Stimulated activated CD4-positive, alpha-beta T cell treated with anti-CD3 and anti-CD28 coated beads, Interleukin-4, amount 100 ng/mL, for 48 hours (primary cell): ENCODE measurements around the gene BBS5.
"Not testable (repeated sequence)": the region's sequence is repeated elsewhere in the genome, so short reads cannot be mapped to it uniquely, and the experiment has no call there.

ENCODE experiments used
- DNase-seq, 2 donors: peaks; one replicate each; pipeline ENCODE4 v3.0.0-alpha.2; 2020; ENCODE audit warnings: low read depth in 2 of 2

BBS5 gene

DNA sequence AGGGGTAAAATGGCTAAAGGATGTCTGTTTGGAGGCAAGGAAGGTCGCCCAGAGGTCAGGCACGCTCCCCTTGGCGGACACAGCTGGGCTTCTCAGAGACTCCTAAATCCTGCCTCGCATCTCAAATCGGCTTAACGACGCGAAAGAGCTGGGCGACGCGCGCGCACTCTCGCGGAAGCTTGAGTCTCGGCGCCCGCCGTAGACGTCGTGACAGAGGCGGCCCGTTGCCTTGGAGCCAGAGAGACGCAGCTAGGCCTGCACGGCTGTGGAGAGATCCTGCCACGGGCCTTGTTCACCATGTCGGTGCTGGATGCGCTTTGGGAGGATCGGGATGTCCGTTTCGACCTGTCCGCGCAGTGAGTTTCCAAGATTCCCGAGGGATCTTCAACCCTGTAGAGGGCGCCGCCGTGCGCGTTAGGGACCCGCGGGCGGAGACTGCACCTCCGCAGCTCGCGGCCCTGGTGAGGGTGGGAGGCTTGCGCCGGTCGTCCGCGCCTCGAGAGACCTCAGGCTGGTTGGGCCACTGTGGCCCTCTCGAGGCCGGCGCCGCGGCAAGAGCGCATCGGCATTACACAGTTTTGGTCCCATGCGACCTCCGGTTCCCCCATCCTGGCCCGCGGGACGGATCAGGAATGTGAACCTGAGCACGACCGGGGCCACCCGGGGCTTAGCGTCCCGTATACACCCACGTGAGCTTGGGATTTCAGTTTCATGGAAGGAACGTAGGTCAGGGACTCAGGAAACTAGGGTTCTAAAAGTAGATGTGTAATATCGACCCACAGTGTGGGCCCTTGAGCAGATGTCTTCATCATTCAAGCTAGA, at the start of gene BBS5:
Gene BBS5 (plus strand): TSS at position 238 of the 822 bp plus-strand sequence. CDS start 60 bp downstream, at position 298.
- peak; percentile 70 to 76 for DNase-seq

DNA sequence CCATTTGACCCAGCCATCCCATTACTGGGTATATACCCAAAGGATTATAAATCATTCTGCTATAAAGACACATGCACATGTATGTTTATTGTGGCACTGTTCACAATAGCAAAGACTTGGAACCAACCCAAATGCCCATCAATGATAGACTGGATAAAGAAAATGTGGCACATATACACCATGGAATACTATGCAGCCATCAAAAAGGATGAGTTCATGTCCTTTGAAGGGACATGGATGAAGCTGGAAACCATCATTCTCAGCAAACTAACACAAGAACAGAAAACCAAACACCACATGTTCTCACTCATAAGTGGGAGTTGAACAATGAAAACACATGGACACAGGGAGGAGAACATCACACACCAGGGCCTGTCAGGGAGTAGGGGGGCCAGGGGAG, 47.5 kb upstream of the BBS5 start:
- DNase-seq, result not testable (repeated sequence)

DNA sequence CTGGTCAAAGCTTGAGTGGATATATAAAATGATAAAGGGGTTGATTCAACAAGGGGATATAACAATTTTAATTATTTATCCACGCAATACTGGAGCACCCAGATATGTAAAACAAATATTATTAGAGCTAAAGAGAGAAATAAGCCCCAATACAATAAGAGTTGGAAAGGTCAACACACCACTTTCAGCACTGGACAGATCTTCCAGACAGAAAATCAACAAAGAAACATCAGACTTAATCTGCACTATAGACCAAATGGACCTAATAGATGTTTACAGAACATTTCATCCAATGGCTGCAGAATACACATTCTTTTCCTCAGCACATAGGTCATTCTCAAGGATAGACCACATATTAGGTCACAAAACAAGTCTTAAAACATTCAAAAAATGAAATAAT, 45.1 kb upstream of the BBS5 start:
- DNase-seq, result not testable (repeated sequence)

DNA sequence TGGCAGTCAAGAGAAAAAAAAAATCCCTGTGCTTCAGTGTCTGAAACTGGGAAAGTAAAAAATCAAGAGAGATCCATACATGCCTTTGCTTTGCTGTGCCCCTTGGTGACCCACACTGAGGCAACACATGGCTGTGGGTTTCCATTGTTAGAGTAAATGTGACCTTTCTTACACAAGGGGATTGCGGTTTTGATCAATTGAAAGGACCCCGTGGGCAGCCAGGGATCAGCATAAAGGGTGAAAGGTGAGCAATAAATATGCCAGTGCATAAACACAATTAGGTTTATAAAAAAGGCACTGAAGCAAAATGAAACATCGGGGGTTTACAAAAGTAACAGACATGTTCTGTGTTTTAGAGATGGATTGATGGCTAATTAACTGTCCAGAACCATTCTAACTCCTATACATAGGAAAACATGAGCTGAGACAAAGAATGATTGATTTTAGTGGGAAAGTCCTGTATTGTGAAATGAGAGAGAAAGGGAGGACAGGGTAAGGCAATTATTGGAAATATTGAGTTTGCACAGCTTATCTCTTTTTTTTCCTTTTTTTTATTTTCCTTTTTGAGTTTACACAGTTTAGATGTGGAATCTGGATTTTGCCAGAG, 40.7 kb upstream of the BBS5 start:
- no peak for DNase-seq

DNA sequence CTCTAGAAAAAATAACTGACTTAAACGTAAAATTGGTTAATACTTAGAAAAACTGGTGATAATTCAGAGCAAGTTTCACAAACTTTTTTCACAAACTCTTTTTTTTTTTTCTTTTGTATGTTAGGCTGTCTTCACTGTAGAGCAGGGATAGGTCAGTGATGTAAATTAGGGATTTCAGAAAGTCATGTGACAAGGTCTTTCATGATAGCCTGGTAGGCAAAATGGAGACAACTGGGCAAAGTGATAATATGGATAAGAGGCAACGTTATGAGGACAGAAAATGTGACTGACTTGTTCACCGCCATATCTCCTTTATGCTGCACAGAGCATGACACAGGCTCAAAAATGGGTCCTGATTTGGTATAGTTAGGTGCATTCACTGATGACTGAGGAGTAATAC, 39.4 kb upstream of the BBS5 start:
- no peak for DNase-seq

DNA sequence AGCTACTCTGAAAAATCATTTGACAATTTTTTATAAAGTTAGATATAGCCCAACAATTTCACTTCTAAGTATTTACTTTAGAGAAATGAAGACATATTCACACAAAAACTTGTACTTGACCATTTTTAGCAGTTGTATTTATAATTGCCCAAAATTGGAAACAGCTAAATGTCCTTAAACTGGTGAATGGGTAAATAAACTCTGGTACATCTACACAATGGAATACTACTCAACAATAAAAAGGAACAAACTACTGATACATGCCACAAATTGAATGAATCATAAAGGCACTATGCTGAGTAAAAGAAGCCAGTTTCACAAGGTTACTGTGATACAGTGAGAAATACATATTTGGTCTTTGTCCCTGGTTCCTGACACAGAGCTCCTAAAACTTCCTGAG, 32.8 kb upstream of the BBS5 start:
- no peak for DNase-seq

DNA sequence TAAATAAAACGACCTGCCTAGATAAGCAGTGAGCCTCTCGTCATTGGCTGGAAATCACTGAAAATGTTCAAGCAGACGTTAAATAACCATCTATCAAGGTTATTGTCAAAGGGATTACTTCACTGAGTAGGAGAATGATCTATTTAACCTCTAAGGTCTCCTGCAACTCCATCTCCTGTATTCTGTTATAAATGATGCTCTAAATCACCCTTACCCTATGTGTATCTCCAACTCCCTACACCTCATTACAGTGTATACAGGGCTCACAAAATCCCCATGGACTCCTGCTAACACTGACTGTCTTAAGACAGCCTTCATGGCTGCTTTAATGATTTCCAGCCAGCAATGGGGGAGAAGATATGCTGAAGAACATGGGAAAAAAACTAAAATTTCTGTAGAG, 31.0 kb upstream of the BBS5 start:
- DNase-seq, result no peak

DNA sequence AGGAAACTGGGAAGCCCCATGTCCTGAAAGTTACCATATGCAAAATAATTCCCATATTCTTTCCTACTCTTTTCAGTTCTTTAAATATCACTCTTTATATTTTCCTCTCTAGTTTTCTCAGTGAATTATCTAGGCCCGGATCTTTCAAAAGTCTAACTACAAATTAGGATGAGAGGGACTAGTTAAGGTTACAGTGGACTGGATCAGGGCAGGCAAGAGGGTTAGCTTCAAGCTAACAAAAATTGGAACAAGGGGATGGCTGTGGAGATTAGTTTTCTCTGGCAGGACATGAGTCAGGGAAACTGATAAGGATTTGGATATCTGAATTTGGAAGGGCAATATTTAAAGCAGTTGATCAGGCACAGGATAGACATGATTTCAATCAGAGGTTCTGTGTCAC, 30.4 kb upstream of the BBS5 start:
- DNase-seq, result no peak

DNA sequence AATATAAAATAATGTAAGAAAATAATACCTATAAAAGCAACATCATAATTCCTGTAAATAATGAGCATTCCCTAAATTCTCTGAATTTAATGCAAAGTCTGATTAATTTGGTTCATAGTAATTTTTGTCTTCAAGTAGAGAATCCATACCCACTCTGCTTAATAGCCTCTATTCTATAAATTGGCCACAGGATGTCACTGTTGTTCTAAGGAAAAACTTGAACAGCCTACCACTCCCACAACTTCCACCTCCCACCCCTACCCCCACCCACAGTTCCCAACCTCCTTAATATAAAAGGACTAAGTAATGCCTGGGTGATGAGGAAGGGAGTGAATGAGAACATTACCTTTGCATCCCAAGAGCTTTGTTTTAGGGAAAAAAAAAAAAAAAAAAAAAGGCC, 27.2 kb upstream of the BBS5 start:
- no peak for DNase-seq

DNA sequence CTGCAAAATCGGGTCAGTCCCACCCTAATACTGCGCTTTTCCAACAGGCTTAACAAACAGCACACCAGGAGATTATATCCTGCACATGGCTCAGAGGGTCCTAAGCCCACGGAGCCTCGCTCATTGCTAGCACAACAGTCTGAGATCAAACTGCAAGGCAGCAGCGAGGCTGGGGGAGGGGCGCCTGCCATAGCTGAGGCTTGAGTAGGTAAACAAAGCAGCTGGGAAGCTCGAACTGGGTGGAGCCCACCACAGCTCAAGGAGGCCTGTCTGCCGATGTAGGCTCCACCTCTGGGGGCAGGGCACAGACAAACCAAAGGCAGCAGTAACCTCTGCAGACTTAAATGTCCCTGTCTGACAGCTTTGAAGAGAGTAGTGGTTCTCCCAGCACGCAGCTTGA, 26.2 kb upstream of the BBS5 start:
- not testable (repeated sequence) for DNase-seq

DNA sequence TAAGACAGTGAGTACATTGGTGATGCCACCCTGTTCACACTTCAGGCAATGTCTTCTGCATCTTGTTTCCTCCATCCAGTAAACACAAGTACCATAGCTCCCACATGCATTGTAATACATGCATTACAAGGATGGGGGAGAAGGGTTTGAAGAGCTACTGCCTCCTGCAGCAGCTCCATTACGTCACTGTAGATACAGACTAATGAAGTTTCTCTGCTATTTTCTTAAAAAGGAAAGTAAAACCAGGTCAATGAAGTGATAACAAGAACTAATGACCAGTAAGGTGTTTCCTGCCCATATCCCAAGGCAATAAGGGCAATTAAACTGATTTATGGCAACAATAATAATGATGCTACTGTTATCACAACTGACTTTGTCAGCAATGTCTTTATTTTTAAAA, 18.2 kb upstream of the BBS5 start:
- no peak for DNase-seq

DNA sequence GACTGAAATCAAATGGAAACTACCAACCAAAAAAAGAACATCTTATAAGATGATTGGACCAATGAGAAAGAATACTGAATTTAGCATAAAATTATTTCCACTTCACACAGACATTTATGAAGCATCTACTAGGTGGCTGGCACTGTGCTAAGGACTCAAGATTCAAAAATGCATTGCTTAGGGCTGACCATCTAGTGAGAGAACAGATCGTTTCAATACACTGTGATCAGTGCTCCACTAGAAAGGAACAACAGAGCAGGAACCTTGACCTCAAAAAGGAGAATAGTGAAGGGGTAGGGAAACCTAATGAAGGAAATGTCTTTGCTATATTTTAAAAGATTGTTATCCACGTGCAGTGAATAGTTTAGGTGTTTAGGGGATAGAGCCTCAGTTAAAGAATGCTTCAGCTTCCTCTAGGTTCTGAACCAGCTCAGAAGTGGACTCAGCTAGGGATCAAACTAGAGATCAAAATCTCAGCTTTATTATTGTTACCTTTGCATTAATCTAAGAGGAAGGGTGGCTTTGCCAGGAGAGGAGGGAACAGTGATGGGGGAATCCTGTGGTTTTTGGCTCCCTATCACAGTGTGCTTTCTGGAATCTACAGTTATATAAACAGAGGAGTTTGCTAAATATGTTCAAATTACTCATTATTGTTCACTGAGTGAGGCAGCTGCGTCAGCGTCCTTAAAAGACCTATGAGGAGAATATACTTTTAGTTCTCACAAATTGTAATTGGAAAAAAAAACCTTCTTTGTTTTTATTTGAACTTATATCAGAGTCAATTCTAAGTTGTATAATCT, 16.2 kb upstream of the BBS5 start:
- no peak for DNase-seq

DNA sequence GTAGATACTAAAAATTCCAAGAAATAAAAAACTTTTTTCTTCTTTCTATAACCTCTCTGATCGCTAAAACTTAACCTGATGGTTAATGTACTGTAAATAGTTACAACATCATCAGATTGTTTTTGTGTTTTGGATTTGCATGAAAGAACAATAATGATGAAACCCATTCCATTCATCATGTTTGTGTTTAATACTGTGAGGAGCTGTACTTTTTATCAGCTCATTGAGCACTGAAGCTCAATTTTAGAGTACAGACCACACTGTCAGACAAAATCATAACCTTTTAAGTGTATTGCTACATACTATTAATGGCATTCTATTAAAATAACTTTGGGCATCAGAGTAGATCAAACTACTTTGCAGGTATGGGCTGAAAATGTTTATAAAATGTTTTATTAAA, 14.8 kb upstream of the BBS5 start:
- DNase-seq, result no peak

DNA sequence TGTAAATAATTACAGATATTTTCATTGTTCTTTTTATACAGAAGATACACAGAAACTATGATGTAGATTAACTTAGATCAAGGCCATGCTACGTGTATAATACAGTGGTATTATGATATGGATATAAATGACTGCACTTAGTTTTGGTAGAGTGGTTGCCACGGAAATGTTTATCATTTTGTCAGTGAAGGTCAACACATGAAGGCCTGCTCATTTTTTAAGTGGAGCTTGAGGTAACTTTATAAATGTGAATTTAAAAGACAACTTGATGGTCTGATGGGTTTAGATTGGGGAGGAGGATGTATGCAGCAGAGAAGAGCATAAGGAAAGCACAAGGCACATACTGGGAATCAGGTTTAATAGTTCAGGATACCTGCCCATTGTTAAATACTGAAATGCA, 14.4 kb upstream of the BBS5 start:
- DNase-seq, result no peak

DNA sequence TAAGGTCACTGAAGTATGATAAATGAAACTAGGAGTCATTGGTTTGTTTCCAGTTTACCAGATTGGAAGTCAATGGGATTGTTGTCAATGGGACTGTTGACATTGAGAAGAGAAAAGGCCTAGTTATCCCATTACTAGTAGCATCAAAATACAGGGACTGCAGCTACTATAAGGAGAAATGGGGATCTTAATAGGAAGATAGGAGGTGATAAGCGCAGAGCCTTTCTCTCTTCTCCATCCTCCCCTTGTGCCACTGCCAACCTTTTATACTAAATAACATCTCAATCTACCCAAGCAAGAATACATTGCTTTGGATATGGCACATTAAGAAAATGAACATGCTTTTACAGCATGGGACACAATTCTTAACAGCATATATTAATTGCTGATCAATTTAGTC, 10.5 kb upstream of the BBS5 start:
- no peak for DNase-seq

DNA sequence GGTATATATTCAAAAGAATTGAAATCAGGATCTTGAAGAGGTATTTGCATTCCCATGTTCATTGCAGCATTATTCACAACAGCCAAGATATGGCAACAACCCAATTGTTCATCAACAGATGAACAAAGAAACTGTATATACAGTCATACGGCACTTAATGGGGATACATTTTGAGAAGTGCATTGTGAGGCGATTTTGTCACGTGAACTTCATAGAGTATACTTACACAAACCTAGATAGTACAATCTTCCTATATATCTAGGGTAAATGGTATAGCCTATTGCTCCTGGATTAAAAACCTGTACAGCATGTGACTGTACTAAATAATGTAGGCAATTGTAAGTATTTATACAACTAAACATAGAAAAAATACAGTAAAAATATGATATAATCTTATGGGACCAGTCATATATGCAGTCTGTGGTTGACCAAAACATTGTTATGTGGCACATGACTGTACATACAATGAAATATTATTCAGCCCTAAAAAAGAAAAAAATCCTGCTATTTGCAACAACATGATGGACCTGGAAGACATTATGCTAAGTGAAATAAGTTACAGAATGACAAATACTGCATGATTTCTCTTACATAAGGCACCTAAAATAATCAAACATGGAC, 9.2 kb upstream of the BBS5 start:
- DNase-seq, result no peak

DNA sequence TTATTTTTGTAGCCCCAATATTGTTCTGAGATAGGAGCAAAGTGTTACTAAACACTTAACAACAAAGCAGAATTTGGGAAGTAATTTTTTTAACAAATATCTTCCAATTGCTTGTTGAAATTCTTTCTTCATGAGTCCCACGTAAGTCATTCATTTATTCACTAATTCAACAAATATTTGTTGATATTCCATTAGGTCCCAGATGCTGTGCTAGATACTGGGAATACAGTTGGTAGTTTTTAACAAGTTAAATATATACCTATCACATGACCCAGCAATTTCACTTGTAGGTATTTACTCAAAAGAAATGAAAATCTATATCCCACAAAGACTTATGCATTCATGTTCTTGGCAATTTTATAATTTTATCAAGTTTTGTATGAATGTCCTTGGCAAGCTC, 7.0 kb upstream of the BBS5 start:
- no peak for DNase-seq

DNA sequence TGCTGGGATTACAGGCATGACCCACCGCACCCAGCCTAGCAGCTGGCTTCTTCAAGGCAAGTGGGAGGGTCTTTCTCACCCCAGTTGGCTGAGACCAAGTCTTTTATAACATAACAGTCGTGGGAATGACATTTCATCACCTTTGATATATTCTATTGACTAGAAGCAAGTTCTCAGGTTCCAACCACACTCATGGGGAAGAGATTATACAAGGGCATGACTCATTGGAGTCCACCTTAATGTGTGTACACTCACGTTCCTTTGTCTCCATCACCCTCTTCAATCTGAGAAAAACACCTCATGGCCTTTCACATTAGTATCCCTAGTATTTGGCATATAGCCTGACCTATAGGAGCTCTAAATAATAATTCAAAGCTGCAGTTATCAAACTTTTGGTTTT, 2.8 kb upstream of the BBS5 start:
- no peak for DNase-seq

DNA sequence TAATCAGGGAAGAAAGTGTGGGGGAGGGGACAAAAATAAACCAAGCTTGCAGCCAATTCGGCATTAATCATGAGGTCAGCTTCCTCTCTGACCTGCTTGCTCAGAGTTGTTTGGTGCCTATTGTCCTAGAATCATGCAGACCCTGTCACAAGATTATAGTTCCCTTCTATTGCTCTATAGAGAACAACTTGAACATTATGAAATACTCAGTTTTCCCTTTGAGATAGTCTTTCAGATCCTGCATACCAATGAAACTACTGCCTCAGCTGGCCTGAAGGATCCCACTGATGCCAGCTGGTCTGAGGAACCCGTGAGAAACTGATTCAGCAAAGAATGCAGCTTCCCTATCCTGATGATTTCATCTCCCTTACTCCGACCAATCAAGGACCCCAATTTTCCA, 955 bp upstream of the BBS5 start:
- no peak for DNase-seq

DNA sequence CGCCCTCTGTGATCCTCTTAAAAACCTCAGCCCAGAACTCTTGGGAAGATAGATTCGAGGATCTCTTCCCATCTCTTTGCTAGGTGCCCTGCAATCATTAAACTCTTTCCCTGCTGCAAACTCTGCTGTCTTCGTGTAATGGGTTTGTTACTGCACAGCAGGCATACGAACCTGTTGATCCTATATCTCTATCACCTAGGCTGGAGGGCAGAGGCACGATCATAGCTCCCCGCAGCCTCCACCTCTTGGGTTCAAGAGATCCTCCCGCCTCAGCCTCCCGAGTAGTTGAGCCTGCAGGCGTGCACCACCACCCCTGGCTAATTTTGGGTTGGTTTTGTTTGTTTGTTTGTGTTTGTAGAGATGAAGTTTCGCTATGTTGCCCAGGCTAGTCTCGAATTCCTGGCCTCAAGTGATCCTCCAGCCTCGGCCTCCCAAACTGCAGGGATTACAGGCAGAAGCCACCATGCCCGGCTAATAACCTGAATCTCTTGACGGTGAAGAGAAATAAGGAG, 493 bp upstream of the BBS5 start:
- no peak for DNase-seq

DNA sequence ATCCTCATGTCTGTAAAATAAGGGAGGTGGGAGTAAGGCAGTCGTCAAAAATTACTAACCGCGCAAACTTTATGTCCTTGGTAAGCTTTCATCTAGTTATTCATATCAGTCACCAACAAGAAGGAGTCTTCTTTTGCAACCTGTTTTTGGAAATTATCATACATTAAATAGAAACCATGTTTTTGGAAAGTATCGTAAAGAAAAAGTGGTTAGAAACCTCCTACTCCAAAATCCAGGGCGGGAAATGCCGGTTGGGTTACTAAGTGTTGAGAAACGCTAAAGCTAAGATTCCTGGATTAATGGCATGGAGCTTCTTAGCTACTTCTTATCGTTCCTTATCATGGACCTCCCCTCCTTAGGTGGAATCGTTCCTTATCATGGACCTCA, 778 bp downstream of the BBS5 start:
- DNase-seq, result no peak

DNA sequence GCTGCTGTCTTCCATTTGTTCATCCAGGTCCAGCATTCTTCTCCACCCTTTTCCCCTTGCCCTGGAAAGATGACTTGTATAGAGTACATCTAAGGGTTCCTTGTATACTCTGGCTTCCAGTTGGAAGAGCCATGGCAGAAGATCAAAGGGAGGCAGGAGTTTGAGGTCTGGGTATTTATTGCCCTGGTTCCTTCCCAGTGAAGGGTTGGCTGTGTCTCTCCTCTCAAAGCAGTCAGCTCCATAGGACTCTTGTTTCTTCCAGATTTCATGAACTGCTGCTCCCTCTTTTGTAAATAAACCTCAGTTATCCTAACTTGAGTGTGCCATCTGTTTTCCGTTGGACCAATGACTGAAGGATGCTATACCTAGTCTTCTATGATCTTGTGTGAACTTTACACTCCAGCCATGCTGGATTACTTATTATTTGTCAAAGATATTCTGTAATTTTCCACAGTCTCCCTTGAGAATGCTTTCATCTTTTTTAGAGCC, 6.4 kb downstream of the BBS5 start:
- no peak for DNase-seq
